Stimulated activated CD8-positive, alpha-beta memory T cell treated with anti-CD3 and anti-CD28 coated beads, Interleukin-4, amount 100 ng/mL, for 24 hours (primary cell): ENCODE data around the gene MSANTD3.
A peak's percentile ranks its signal among the peaks of the same experiment; 100 is the strongest.
"Not testable (repeated sequence)": the region's sequence is repeated elsewhere in the genome, so short reads cannot be mapped to it uniquely, and the experiment has no call there.

ENCODE experiments used
- DNase-seq: peaks from one replicate; pipeline ENCODE4 v3.0.0-alpha.2; 2020; ENCODE audit warnings: low read depth

MSANTD3 gene

DNA sequence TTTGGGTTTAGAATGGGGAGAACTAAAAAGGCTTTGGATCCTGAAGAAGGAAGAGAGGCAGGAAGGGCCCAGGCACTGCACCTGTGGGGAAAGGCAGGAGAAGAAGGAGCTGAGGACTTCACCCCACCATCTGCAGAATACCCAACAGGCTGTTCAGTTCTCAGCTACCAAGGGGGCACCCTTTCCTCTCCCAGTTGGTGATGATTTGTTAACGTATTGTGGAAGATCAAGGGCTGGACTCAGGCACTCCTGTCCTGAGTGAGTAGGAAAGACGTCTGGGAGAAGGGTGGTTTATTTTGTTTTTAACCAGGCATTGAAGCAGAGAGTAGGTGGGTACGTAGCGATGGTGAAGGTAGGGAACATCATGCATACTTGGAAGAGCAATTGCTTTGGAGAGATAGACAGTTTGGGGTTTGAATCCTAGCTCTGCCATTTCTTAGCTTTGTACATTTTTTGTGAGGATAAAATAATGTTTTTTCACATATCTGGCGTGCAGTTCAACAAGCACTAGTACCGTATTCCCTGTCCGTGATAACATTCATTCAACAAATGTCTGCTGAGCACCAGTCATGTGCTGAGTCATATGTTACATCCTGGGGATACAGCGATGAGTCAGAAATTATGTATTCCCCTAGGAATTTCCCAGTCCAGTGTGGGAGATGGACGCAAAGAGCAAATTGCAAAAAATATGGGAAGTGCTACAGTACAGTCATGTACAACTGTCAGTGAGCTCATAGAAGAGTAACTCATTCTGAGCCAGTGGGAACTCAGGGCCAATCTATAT, 2.1 kb downstream of the MSANTD3 start:
- no peak for DNase-seq

DNA sequence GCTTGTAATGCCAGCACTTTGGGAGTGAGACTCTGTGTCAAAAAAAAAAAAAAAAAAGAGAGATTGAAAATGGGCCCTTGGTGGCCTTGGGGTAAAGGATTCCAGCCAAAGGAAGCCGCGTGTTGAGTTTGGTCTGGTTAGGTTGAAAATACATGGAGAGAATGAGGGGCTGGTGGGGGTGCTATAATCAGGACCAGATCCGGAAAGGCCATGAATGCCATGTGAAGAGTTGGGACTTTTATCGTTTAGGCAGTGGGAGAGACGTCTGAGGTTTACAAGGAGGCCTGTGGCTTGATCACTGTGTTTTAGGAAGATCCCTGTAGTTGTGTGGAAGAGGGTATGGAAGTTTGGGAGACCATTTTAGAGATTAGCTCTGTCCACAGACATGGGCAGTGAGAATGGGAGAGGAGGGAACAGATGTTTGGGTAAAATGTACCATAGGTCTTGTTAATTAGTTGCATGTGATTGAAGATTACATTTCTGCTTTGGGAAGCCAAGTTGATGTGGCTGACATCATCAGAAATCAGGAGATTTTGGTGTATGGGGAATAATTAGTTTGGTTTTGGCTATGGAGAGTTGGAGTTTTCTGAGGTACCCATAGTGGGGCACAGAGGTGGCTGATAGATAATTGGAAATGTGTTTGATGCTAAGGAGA, 3.5 kb downstream of the MSANTD3 start:
- DNase-seq = no peak

DNA sequence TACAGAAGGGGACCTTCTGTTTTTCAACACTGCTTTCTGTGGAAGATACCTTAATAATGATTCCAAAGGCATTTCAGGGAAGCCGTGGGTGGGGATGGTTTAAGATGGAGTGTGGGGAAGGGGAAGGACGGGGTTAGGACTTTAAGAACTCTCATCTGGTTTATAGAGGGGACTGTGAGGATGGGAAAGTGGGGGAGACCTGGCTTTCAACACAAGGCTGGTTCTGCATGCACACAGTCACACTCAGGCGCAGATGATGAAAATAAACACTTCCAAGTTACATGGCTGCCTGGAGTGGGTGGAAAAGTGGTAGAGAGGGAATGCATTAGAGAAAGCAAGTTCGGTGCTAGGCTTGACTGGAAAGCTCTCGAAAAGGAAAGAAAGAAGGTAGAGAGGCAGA, 4.9 kb downstream of the MSANTD3 start:
- no peak for DNase-seq

DNA sequence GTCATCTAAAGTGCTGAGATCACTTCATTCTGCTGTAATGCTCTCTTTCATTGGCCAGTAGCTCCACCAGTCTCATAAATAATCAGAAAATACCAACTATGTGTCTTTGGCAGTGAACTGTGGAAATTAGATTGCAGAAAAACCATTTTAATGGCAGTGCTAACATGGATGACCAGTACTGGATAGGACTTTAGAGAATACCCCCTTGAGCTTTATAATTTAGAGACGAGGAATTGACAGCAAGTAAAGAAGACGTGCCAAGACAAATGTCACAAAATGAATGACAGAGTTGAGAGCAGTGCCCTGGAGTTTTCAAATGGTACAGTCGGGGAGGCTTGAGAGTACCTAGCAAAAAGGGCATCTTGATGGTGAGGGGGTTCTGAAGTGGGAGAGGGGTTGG, 5.8 kb downstream of the MSANTD3 start:
- no peak for DNase-seq

DNA sequence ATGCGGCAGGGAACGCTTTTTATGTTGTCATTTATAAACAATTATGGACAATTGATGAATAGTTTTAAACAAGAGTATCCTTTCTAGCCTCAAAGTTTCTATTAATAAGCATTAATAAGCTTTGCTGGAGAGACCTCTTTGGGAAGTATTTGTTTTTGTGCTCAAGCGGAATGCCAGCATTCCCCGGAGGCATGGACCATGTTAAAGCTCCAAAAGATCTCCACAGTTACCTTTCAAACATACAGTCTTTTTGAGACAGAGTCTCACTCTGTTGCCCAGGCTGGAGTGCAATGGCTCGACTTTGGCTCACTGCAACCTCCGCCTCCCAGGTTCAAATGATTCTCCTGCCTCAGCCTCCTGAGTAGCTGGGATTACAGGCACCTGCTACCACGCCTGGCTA, 9.6 kb downstream of the MSANTD3 start:
- DNase-seq = no peak

DNA sequence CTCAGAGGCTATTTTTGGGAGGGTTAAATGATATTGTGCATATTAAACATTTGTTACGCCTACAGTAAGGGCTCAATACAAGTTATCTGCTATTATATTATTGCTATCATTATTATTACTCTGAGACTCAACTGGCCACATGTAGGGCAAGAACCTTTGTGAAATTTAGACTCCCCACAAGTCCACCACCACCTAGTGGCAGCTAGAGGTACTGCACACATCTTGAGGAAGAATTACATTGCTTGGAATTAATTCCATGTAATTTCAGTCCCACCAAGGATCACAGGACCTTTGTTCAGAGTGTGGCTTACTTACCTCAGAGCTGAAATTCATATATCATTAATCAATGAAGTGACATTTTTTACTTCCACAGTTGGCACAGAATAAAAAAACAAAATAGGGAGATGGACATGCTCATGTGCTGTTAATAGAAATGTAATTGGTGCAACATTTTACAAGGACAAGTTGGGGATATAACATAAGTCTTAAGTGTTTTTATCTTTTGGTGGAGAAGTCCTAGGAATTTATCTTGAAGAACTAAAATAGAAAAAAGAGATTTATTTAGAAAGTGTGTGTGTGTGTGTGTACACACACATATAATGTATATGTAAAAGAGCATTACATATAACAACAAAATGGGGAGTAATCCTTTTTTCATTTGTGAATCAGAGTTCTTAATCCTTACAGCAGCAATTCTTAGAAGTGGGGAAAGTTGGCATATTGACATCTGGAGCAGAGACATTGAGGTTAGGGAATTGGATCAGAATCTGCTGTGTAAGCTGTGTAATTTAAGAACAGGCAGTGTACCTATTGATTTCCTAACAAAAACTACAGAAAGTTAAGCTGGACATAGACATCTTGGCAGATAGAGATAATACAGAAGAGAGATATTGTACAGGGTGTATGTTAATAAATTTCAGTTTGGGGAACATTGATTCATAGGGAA, 11.2 kb downstream of the MSANTD3 start:
- DNase-seq = peak; percentile 41

DNA sequence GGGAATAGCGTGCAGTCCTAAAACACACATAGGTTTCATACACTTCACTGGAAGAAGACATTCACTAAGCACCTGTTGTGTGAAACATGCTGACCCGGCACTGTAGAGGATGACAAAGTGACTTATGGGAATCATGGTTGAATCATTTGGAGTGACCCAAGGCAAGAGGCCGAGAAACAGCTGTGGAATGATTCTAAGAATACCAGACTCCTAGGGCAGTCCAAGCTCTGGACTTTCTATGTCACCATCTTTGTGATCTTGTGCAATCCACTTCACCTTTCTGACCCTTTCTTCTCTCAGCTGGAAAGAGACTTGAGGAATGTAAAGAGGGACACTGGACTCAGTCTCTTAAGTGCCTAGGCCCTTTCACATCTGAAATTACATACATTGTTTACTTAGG, 13.1 kb downstream of the MSANTD3 start:
- no peak for DNase-seq

DNA sequence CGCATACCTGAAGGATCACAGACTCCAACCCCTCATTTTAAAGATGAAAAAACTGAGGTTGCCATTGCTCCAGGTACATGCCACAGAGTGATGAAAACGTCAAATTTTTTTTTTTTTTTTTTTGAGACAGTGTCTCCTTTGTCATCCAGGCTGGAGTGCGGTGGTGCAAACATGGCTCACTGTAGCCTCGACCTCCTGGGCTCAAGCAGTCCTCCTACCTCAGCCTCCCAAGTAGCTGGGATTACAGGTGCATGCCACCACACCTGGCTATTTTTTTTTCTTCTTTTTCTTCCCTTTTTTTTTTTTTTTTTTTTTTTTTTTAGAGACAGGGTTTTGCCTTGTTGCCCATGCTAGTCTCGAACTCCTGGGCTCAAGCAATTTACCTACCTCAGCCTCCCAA, 13.5 kb downstream of the MSANTD3 start:
- DNase-seq = not testable (repeated sequence)

DNA sequence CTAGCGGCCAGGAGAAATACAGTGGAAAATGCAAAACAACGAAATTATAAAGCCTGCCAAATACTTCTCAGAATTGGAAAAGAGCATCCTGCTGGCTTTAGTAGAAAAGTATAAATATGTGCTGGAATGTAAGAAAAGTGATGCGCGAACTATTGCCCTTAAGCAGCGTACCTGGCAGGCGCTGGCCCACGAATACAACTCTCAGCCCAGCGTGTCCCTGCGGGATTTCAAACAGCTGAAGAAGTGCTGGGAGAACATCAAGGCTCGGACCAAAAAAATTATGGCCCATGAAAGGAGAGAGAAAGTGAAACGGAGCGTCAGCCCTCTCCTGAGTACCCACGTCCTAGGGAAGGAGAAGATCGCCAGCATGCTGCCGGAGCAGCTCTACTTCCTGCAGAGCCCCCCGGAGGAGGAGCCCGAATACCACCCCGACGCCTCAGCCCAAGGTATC, 15.0 kb downstream of the MSANTD3 start:
- DNase-seq = no peak

DNA sequence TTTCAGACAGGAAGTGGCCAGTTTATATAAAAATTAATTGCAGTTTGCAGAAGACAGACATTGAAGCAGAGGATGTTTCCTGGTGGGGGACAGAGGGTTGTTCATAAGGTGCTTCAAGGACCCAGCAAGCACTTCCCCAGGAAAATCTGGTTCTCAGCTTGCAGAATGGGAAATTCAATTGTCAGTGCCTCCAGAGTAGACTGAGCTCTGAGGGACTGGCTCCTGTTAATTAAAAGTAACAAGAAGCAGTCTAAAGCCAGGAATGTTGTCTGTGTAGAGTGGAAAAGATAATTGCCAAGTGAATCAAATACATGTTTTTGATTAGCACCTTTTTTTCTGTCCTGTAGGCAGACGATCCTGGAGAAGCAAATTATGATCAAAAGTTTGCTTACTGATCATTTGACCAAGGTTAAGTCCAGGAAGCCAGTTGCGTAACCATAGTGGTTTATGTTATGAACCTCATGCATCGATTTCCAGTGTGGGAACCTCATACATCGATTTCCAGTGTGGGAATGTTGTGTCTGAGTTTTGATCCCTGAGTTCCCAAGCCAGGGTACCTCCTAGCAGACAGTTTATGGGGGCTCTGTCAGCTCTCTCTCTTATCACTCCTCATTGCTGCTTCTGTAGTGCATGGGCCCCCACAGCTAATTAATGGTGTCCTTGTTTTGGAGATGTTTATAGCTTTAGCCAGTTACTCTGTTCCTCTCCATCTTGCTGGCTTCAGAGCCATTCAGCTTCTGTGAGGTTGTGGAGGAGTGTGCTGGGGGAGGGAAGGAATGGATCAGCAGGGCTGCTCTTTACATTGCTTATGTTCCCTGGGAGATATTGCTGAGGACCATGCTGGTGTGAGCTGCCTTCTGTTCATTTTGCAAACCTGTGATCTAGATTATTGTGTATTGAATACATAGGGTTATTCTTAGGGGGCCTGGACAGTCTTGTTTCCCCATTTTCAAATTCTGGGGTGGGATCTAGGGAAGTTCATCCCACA, 17.1 kb downstream of the MSANTD3 start:
- no peak for DNase-seq

DNA sequence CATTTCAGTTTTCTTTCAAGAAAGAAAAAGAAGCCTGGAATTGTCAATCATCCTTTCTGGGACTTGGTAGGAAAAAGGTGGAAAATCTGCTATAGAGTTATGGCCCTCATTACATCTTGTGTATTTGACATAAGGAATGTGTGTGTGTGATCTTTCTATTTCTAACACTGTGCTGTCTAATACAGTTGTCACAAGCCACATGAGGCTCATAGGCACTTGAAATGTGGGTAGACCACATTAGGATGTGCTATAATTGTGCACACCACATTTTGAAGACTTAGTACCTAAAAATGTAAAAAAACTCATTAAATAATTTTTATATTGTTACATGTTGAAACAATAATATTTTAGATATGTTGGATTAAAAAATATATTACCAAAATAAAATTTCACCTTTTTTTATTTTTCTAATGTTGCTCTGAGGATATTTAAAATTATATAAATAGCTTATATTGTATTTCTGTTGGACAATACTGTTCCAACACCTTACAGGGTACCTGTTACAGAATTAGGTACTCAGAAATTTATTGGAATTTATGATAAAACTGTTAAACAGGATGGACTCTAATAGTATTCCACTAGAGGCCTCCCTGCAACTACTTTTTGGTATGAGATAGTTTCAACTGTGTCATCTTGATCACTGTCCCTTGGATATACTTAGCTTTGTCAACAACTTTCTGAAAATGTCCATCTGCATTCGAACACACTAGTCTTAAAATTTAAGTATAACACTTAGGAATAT, 18.4 kb downstream of the MSANTD3 start:
- no peak for DNase-seq

DNA sequence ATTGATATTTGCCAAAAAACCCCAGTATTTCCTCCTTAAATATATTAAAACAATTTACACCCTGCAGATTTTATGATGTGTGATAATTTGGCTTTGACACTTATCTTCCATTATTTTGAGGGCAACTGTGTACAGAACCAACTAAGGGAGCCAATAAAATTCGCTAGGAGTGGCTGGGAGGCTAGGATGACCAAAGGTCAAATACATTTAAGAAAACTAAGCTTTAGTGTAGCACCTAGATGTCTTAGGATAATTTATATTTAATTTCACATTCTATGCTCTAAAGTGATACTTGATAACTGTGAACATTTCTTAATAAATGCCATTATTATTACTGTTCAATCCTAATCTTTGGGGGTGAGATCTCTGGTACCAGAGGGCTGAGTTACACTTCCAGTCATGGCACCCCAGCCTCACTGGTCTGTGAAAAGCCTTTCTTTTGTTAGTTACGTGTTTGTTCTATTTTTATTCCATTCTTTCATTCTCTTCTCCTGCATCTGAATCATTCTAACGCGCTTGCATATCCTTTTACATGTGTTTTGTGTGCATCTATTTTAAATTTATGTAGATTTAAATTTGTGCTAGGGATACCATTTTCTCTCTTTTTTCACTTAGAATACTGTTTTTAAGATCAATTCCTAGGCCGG, 19.1 kb downstream of the MSANTD3 start:
- DNase-seq = no peak

DNA sequence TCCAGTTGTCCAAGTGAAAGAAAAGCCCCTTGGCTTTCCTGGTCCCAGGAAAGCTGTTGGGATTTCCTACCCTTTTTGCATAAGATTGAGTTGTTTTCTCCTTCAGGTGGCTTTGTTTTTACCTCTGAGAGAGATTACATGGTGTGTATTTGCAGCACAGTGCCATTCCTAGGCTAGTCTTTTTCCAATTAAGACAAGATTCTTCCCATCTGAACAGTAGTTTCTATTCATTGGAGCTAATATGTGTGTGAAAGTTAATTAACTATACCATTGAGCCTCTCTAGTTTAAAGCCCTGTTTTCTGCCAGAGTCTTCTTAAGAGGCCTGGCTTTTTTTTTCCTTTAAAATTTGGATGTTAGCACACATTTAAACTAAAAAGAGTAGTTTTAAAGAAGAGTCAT, 20.1 kb downstream of the MSANTD3 start:
- DNase-seq = no peak

DNA sequence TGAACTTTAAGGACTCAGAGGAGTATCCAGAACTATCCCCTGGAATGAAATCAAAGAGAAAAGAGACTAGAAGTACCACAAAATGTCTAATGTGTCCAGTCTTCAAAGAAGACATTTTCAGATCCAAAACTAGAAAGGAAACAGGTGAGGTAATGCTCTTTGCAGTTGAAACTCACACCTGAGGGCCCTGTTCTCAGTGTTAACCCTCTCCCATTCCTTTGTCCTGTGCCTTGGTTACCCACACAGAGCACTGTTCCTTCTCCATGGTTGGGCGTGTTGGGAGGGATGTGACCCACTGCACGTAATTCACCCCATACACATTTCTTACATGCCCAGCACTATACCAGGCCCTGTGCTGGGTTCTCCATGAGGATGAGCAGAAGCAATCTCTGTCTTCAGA, 21.3 kb downstream of the MSANTD3 start:
- no peak for DNase-seq

DNA sequence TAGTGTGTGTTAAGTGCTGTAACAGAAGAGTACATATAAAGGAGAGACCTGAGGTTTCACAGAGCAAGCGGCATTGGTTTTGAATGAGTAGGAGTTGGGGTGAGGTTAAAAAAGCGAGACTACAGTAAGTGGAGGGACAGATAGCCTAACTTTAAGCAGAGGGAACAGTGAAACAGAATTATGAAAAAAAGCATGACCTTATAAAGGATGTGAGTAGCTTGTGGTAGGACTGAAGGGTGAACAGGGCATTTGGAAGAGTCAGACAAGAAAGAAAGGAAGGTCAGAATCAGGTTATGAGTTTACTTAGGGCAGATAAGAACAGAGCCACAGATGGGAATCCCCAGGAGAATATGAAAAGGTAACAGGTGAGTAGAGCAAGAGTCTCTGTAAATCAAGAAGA, 22.5 kb downstream of the MSANTD3 start:
- DNase-seq = no peak

DNA sequence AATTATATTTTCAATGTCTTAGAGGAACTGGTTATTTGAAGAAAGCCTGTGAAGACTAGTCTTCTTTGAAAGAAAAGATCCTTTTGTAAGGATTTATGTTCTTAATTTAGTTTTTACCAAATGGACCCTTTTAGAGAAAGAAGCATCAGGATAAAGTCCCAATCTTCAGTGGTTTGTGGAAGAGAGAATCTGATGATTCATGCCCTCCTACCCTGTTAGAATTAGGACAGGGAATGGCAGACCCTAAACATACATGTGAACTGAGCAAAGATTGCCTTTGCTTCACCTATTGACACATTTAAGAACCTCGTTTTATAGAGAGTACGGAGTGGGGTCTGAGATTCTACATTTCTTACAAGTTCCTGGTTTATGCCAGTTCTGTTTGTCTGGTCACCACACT, 26.0 kb downstream of the MSANTD3 start:
- no peak for DNase-seq

DNA sequence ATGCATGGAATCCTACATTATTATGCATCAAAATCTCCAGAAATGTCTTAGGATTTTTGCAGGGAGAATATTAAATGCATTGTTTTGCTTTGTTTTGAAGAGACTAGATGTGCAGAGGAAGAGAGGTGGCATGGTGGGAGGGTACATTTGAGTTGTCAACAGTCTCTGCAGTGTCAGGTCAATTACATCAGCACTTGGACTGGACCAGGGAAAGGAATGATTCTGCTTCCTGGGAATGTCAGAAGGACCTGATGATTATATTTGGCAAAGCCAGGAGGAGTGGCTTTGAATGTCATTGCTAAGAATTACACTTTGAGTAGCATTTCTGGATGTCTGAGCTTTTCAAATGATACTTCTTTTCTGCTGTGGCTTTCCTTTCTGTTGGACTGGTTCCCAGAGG, 28.5 kb downstream of the MSANTD3 start:
- DNase-seq = no peak

DNA sequence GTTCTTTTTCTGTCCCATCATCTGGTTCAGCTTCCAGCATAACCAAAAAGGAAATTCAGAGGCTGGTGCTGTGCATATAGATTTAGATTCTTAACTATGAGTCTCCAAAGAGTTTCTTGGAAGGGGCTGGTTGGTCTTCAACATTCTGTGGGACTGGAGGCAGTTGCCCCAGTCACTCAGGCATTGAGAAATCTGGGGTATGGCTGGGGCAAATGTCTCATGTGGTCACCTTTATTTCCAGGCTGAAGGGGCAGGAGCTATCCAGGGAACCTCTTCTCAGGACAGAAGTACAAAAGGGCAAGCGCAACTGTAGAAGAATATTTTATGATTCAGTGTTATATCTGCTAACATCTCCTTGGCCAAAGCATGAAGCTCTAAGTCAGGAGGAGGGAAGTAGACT, 30.6 kb downstream of the MSANTD3 start:
- DNase-seq = no peak

DNA sequence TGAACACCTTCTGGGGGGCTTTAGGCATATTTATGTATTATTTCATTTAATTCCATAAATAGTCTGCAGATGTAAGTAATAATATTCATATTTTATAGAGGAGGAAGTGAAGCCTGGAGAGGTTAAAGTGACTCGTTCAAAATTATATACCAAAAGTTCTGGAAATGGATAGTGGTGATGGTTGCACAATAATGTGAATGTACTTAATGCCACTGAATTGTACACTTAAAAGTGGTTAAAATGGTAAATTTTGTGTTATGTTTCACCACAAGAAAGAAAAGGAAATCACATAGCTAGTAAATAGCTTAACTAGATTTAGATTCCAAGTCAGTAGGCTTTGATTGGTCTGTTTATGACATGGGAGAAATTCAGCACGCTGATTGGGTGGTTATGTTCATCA, 33.0 kb downstream of the MSANTD3 start:
- DNase-seq = no peak

DNA sequence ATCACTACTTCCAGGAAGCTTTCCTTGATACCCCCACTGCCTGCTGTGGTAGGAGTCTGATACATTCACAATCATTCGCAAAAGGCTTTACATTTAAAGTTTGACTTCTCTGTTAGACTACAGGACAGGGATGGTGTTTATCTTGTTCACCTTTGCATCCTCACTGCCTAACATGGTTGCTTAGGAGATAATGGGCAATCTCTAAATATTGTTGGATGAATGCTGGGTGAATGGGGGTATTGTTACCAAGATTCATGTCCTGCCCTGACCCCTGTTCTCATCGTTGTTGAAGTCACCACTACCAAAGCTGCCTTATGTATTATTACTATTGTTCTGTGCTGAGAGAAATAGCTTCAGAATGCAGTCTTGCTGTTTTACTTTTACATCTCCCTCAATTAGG, 38.3 kb downstream of the MSANTD3 start:
- no peak for DNase-seq
